DMS153 treated with DMSO at 0.1 percent for 48 hours (cell line): ENCODE data around the gene TSPEAR.
"Not testable (repeated sequence)": the region's sequence is repeated elsewhere in the genome, so short reads cannot be mapped to it uniquely, and the experiment has no call there.

Experiments
- DNase-seq: peaks from one replicate; lab custom pipeline; 2025; ENCODE audit not compliant: unreplicated experiment; lab: John Stamatoyannopoulos, UW

TSPEAR gene

DNA sequence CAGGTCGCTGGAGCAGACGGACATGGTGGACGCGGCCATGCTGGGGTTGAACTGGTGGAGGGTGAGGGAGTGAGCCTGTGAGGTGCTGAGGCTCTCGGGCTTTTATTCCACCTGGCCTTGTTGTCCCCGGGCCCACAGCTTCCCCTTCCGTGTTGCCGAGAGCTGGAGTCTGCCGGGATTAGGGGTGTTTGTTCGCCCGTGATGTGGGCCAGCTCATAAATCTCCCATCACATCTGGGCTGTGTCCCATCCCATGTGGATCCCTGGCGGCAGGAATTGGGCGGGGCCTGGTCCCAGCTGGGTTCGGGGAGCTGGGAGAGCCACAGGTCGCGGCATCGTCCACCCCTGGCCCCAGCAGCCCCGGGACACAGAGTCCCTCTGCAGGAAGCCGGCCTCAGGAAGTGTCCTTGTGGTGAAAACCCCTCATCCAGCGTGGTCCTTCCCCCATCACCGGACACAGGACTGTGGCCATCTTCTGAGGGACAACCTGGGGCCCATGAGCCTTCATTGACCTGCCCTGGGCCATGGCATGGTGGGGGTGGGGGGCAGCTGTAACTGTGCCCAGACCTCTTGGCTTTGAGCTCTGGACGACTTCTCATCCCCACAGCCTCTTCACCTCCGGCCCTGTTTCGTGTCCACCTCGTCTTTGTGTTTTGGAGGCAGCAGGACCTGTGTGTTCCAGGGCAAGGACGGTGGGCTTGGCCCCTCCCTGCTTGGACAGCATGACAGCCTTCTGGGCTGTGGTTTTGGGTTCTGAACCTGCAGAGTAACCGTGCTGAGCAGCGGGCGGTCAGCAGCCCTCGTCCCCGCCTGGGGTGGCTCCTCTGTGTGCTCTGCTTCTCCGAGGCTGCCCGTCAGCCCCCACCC lies 118.7 kb downstream of the TSPEAR start, which contains the start of gene KRTAP10-6:
Gene KRTAP10-6 (minus strand): TSS at position 60 of the 866 bp plus-strand sequence. CDS start 21 bp downstream, at position 39.
- DNase-seq: no peak

DNA sequence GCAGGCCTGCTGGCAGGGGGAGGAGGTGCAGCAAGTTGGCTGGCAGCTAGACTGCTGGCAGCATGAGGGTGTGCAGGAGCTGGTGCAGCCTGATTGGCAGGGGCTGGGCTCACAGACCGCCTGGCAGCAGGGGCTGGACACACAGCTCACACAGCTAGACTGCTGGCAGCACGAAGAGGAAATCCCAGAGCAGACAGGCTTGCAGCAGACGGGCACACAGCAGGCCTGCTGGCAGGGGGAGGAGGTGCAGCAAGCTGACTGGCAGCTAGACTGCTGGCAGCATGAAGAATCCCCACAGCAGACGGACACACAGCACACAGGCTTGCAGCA lies 119.6 kb downstream of the TSPEAR start:
- DNase-seq: not testable (repeated sequence)

DNA sequence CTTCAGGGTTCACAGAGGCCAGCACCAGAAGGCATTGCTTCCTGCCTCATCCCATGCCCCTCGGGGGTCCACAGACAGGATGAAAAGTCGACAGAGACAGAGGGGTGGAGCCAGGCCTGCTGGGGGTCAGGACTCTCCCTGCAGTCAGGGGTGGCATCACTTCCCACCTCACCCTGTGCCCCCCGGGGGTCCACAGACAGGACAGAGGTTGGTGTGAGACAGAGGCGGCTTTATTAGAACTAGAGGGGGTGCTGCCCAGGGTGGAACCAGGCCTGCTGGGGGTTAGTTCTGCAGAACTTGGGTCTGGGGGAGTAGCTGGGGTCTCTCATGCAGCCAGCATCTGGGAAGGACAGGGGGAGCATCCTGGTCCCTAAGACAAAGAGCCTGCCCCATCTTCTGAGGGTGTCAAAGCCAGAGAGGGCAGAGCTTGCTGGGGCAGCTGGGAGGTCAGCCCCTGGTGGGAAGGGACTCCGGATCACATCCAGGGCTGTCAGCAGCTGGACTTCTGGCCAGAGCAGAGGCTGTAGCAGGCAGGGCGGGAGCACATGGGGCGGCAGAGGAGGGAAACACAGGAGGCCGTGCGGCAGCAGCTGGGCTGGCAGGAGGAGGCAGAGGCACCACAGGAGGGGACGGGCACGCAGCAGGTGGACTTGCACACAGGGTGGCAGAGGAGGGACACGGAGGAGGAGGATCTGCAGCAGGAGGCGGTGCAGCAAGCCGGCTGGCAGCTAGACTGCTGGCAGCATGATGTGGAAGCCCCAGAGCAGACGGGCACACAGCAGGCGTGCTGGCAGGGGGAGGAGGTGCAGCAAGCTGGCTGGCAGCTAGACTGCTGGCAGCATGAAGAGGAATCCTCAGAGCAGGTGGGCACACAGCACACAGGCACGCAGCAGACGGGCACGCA lies 120.2 kb downstream of the TSPEAR start:
- DNase-seq: not testable (repeated sequence)

DNA sequence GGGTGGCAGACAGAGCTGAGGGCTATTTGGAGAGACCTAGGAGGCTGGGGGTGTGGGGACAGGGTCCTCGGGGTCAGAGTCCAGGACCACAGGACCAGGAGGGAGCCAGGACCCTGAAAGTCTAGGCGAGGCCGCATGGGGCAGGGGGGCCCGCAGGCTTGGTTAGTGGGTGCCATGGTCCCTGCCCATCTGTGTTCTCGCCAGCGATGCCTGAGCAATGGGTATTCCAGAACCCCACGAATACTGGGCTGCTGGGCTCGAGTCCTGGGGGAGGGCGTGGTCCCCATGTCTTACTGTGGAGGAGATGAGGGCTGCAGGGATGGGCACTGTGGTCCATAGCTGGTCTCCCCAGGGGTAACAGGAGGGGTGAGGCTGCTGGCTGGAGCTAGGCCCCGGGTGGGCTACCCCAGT lies 121.1 kb downstream of the TSPEAR start:
- no peak for DNase-seq

DNA sequence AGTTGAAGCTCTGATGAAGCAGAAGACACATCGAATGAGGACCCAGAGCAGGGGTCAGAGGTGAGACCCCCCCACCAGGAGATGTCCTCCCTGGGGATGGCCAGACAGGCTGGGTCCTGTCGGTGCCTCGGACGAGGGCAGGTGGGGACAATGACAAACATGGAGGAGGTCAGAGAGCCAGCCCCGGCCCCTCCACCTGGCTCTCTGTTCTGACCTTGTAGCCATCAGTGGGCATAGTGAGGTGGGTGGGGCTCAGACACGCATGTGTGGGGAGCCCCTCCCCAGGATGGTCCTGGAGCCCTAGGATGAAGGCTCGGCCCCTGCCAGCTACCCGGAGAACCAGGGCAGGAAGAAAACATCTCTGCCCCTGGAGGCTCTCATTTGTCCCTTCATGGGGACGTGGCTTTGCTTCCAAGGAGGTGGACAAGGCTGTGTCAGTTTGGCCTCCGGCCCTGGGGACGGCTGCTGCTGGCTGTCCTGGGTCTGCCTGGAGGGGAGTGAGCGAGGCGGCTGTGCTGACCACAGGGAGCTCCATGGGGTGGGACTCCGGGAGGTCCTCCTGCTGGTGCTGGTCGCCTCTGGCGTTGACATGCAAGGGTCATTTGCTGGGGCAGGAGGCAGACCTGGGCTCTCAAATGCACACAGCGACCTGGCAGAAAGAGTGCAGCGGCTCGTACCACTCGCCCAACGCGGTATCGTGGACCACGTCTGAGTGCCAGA lies 121.6 kb downstream of the TSPEAR start:
- DNase-seq: no peak

DNA sequence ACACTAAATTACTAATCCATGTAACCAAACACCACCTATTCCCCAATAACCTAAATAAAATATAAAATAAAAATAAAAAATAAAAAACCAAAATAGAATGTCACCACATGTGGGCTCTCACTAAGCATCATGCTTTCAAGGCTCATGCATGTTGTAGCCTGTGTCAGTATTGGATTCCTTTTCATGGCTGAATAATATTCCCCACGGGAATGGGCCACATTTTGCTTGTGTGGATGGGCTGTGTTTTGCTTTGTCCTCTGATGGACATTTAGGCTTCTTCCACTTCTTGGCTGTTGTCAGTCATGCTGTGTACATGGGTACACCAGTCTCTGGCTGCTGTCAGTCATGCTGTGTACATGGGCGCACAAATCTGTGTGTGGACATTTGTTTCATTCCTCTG lies 122.3 kb downstream of the TSPEAR start:
- DNase-seq: no peak

DNA sequence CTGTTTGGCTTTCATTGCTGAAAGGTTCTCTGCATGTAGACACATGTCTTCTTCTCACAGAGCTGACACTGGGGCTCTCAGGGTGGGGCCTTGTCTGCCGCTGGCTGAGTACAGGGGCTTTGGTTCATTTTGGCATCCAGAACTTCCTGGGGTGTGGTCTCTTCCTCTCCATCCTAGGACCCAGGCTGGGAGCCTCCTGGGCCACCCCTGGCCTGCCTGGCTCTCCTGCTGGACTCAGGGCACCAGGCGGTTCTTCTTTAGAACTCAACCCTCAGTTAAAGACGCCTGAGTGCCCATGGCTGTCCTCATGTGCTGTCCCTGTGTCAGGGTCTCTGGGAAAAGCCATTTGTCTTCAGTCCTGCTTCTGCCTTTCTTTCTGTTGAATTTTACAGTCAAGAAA lies 125.5 kb downstream of the TSPEAR start:
- DNase-seq: no peak

DNA sequence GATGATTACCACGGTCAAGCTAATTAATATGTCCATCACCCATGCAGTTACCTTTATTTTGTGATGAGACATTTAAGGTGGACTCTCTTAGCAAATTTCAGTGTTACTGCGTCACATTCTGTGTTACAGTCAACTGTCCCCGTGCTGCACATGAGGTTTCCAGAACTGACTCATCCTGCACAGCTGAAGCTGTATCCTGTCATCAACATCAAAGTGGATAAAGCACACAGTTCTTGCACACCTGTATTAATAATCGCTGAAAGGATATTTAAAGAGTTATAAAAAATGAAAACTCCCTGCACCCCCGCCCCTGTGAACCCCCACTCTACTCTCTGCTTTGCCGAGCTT lies 127.6 kb downstream of the TSPEAR start:
- DNase-seq: no peak

DNA sequence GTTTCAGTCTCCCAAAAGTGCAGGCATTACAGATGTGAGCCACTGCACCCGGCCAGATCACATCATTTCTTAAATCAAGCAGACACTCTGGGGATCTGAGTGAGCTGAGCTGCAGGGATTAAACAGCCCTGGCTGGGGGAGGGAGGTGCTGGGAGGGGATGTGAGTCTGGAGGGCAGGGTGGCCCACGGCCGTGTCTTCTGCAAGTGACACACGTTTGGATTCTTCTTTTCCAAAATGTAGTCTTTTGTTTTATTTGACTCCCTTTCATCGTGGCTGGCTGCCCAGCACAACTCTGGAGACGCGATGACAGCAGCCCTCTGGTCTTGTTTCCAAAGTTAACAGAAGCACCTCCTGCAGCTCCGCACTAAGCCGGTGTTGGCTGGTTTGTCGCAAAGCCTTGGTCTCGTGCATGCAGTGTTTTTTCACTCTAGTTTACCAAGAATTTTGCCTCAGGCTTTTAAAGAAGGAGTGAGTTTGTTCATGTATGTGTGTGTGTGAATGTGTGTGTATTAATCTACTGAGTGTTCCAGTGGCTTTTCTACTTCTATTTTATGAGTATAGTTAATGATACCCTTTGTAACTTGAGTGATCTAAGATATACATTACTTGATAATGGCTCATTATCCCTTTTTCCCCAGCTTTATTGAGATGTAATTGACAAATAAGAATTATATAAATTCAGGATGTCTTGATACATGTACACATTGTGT lies 128.1 kb downstream of the TSPEAR start:
- DNase-seq: no peak

DNA sequence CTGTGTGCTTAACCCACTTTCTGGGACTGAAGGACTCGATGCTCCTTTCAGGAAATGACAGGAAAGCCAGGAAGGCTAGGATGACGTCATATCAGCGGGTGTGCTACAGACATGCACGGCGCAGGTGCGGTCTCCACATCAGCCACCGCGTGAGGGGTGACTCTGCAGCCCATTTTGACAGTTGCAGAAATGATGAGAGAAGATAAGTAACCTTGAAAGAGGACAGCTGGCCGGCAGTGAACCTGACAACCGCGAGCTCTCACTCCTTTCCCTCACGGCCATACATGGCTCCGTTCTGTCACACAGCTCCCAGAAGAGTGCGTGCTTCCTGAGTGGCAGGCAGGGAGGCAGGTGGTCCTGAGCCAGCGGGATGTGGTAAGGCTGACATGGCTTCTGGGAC lies 129.3 kb downstream of the TSPEAR start:
- DNase-seq: no peak

DNA sequence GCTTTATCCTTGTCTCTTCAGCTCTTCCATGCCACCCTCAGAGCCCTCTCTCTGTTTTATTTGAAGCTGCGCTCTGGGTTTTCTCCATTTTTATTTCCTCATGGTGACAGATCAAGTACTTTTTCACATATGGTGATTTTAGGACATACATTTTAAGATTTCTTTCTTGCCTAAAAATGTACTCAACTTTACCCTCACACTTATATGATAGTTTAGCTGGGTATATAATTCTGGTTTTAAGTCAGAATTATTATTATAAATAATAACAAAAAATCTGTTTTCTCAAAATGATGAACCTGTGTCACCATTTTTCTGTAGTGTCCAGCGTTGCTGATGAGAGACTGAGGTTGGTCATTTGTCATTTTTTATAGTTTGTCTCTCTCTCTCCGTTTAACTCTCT lies 130.2 kb downstream of the TSPEAR start:
- no peak for DNase-seq

DNA sequence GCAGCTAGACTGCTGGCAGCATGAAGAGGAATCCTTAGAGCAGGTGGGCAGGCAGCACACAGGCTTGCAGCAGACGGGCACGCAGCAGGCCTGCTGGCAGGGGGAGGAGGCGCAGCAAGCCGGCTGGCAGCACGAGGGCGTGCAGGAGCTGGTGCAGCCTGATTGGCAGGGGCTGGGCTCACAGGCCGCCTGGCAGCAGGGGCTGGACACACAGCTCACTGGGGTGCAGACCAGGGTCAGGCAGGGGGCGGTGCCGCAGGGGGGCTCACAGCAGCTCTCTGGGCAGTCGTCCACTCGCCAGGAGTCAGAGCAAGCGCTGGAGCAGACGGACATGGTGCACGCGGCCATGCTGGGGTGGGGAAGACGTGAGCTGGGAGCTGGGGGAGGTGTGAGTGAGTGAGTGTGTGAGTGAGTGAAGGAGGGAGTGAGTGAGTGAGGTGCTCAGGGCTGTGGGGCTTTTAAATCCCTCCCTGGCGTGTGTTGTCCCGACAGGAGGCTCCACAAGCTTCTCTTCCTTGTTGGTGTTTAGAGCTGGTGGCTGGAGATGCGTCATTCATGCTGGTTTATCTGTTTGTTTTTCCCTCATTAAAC lies 131.0 kb downstream of the TSPEAR start, which contains the start of gene KRTAP10-5:
Gene KRTAP10-5 (minus strand): TSS at position 374 of the 591 bp plus-strand sequence. CDS start 26 bp downstream, at position 348.
- DNase-seq: not testable (repeated sequence)

DNA sequence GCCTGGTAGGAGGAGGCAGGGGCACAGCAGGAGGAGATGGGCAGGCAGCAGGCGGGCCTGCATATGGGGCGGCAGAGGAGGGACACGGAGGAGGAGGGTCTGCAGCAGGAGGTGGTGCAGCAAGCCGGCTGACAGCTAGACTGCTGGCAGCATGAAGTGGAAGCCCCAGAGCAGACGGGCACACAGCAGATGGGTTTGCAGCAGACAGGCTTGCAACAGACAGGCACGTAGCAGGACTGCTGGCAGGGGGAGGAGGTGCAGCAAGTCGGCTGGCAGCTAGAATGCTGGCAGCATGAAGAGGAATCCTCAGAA lies 131.6 kb downstream of the TSPEAR start:
- no peak for DNase-seq

DNA sequence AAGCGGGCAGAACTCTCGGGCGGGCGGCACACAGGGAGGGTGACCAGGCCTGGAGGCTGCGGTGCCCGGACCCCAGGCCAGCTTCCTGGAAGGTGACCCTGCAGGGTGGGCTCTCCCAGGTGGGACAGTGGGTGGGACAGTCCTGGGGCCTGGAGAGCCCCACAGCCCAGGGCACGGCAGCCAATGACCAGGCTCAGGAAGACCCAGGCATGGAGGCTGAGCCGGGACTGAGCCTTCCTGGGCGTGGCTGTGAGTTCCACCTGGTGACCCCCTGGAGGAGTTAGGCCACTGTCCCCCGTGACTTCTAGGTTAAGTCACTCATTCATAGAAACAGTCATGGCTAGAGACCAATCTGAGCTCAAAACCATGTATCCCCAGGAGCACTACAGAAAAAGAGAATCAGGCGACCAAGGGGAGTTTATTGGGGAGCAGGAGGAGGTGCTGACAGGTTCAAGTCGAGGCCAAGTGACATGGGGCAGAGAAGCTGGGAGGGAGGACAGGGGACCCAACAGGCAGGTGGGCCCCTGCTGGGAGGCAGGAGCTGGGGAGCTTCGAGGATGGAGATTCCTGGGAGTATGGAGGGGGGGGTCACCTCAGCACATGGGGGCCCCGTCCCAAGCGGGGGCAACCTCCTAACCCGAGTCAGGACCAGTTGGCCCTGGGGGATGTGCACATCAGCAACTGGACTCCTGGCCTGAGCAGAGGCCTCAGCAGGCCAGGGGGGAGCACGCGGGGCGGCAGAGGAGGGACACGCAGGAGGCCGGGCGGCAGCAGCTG lies 132.1 kb downstream of the TSPEAR start:
- no peak for DNase-seq

DNA sequence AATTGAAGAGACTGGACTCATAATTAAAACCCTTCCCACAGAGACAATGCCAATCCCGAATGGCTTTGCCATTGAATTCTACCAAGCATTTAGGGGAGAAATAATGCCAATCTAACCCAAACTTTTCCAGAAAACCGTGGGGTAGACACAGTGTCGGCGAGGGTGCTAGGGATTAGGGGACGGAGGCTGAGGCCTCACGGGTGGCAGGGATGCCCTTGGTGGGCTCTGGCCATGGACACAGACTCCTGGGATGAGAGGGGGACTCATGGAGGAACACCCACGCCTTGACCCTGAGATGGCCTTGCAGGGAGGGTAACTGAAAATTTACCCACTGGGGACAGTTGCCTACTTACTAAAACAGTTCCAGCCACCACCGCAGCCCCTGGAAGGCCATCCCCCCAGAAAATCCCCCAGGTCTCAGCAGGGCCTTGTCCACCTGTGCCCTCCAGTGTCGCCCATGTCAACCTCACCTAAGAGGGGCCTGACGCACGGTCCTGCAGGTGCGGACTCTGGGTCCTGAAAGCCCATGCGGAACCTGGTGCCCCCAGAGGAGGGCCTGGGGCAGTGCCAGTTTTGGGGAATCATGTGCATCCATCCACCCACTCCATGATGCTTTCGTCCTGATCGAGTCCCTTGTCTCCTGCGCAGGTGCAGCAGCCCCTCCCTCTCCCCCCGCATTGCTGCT lies 132.9 kb downstream of the TSPEAR start:
- DNase-seq: no peak

DNA sequence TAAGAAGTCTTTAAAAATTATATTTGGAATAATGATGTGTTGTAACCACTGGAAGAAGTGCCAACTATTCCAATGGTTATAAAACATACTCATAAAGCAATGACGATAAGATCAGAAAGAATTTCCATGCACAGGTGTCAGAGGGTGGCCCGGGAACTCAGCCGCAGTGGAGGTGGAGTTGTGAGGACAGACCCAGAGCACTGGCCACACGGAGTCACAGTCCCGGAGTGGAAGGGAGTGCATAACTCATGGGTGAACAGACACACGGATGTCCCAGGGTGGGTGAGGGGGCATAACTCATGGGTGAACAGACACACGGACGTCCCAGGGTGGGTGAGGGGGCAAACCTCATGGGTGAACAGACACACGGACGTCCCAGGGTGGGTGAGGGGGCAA lies 135.3 kb downstream of the TSPEAR start:
- DNase-seq: no peak

DNA sequence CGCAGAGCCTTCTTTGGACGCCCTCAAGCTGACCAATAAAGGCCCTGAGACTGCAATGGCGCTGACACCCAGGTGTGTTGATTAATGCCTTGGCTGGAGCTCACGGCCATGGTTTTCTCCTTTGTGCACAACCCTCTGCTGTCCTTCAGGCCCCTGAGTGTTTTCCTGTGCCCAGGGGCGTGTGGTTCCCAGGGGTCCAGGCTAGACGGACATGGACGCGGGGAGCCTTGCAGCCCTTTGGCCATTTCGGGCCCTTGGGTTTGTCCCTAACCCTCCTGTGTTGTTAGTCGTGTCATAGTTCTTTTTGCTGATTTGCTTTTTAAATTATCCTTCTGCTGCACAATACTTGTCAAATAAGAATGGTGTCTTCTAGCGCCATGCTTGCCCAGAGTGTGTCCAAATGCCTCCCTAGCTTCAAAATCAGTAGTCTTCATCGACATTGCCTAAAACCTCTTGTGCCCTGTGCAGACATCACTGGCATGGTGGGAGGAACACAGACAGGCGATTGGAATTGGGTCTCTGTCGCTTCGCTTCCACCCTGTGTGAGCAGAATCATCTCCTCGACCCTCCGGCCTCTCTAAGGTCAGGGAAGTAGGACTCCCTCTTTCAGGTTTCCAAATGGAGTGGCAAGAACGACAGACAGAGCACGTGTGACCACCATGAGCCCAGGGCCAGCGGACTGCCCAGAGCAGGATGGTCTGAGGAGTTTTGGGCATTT lies 135.9 kb downstream of the TSPEAR start:
- no peak for DNase-seq

DNA sequence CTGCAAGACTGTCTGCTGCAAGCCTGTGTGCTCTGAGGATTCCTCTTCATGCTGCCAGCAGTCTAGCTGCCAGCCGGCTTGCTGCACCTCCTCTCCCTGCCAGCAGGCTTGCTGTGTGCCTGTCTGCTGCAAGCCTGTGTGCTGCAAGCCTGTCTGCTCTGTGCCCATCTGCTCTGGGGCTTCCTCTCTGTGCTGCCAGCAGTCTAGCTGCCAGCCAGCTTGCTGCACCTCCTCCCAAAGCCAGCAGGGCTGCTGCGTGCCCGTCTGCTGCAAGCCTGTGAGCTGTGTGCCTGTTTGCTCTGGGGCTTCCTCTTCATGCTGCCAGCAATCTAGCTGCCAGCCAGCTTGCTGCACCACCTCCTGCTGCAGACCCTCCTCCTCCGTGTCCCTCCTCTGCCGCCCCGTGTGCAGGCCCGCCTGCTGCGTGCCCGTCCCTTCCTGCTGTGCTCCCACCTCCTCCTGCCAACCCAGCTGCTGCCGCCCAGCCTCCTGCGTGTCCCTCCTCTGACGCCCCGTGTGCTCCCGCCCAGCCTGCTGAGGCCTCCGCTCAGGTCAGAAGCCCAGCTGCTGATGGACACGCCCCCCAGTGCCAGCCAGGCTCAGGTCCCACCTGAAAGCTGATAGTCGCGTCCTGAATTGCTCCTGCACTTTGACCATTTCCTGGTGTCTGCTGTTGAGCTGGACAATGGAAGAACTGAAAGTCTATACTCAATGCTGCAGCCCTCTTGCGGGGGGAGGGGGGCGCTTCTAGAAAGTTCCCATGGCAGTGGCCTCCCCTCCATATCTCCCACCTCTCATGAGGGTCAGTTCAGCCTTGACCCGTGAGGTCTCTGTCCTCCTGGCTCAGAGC lies 136.7 kb downstream of the TSPEAR start:
- DNase-seq: no peak
